Ovary (tissue), 9 donors: ENCODE measurements around the gene BIN2. TPM values are rescaled to one million over a fixed set of nuclear protein-coding genes. Genes with fewer than 3 reads are reported as not detected.

Source experiments
- DNase-seq, 5 donors: peaks; one replicate each; pipeline ENCODE4 v3.0.0-alpha.2; 2019 to 2020
- H3K27ac ChIP-seq, 2 donors: fragments of 200-600 bp; one replicate each; pipeline versions ENCODE4 v1.5.1 to v1.8.0; 2019 to 2022
- H3K27me3 ChIP-seq: fragments of 200-600 bp; one replicate; pipeline ENCODE4 v1.8.0; 2022
- H3K36me3 ChIP-seq: fragments of 200-600 bp; sonication (generic); one replicate; pipeline ENCODE4 v1.5.1; 2019
- H3K4me1 ChIP-seq: one replicate; pipeline ENCODE4 v1.8.1; 2013; ENCODE audit warnings: mild to moderate bottlenecking, moderate library complexity; ENCODE audit not compliant: insufficient read depth
- H3K4me3 ChIP-seq: fragments of 200-600 bp; sonication (generic); one replicate; pipeline ENCODE4 v1.5.1; 2017
- H3K9me3 ChIP-seq, 2 donors: fragments of 200-600 bp in 1 of 2; sonication (generic) in 1 of 2; one replicate each; pipeline versions ENCODE4 v1.5.1 to v1.8.1; 2013 to 2019; ENCODE audit warnings: mild to moderate bottlenecking in 1 of 2, moderate library complexity in 1 of 2
- CTCF ChIP-seq, 3 donors: fragments of 450-650 bp in 2 of 3; fragments of 200-600 bp in 1 of 3; IDR thresholded peaks; one replicate each; pipeline versions ENCODE4 v1.5.1 to v1.8.0; 2016 to 2022; ENCODE audit warnings: antibody characterized with exemption in 3 of 3, mild to moderate bottlenecking in 1 of 3
- EP300 ChIP-seq: sonication (generic); formaldehyde crosslinking; IDR thresholded peaks from one replicate; pipeline ENCODE4 v1.6.1; 2017; ENCODE audit warnings: antibody characterized with exemption
- POLR2A ChIP-seq: fragments of 450-650 bp; IDR thresholded peaks from one replicate; pipeline ENCODE4 v1.6.1; 2017; ENCODE audit warnings: antibody characterized with exemption, mild to moderate bottlenecking, moderate library complexity
- WGBS, 3 donors: extraction: QIAGEN DNeasy Blood & Tissue Kit in 1 of 3; methylation state at CpG; one replicate each; pipeline versions ENCODE4 v1.1.5 to v1.1.7; 2013 to 2017; 5-methylcytosine and 5-hydroxymethylcytosine counted together
- intact Hi-C, 4 donors: fragments of 100-400 bp; cut with DNase I; formaldehyde crosslinking; loops; one replicate each; pipeline versions ENCODE4 v1.11.0 to v1.15.1; 2022 to 2023
- polyA plus RNA-seq, 2 donors: library from polyadenylated mRNA; stranded (reverse); fragments of 200-250 nt in 1 of 2; fragments of 350-450 nt in 1 of 2; fragmentation: Illumina TruSeq in 1 of 2; extraction: RNeasy Lipid Tissue Mini Kit (QIAGEN cat#74804) in 1 of 2; gene quantifications; one replicate each; pipeline ENCODE4 v1.2.3, GENCODE V29; 2013 to 2014
- total RNA-seq, 7 donors: library from RNA; depleted of rRNA in 2 of 7; stranded (reverse); fragments of >200 nt in 2 of 7; fragmentation: NEBNext Ultra II Directional in 3 of 7; extraction: Animal tissue kit (Norgen Biotek cat#: 25700) in 3 of 7; gene quantifications; one replicate each; pipeline versions ENCODE4 v1.1.0 to v1.2.4, GENCODE V29; 2016 to 2023
- donor health status: DM: no; HTN: no; CAD: no; lungs with moderate emphysema.
- donor health status: DM: no; HTN: no; CAD: no.
- donor health status: Bipolar disorder and iron deficiency.
- donor health status: DM: yes; HTN: yes; CAD: no.
- donor health status: DM: no; HTN: no; CAD: no.
- donor health status: DM: yes; HTN: yes; CAD: no.

Gene BIN2
- total and polyA plus RNA-seq, 9 donors: 1.1 to 7.6 (median 1.5) TPM

GRCh38 chr12:51247523-51248206 is 76.3 kb downstream of the BIN2 start:
- 64 to 68% (median 65%) methylated on average over 14 of the region's 14 CpGs for WGBS, 3 donors
- Histone ChIP-seq H3K4me1 (peaks cover 4% of the 10 kb centered on the region), H3K27ac (no peak overlapping the region), H3K4me3 (no peak overlapping the region), H3K9me3 (no peaks in the 10 kb centered on the region), H3K27me3 (no peaks in the 10 kb centered on the region), H3K36me3 (no peaks in the 10 kb centered on the region)
- DNase-seq: no peak
- intact Hi-C loops: no loop called here
- no peak for TF ChIP-seq POLR2A
- TF ChIP-seq CTCF (IDR thresholded peaks at IDR 0.05): no peak
- no peak for TF ChIP-seq EP300

GRCh38 chr12:51246254-51246853 is 77.6 kb downstream of the BIN2 start:
- no peaks in the 10 kb centered on the region for H3K36me3 ChIP-seq
- 33 to 41% (median 40%) methylated on average over 7 of the region's 7 CpGs for WGBS, 3 donors
- no peak overlapping the region for H3K27ac ChIP-seq
- peaks cover 4% of the 10 kb centered on the region for H3K4me1 ChIP-seq
- intact Hi-C loops: no loop called here
- no peak for DNase-seq
- TF ChIP-seq CTCF (IDR thresholded peaks at IDR 0.05) (no peak), POLR2A (no peak), EP300 (no peak)
- no peaks in the 10 kb centered on the region for H3K9me3 ChIP-seq
- no peak overlapping the region for H3K4me3 ChIP-seq
- H3K27me3 ChIP-seq: no peaks in the 10 kb centered on the region

GRCh38 chr12:51245476-51246253 is 78.3 kb downstream of the BIN2 start:
- peaks cover 4% of the 10 kb centered on the region for H3K4me1 ChIP-seq
- no peaks in the 10 kb centered on the region for H3K36me3 ChIP-seq
- TF ChIP-seq POLR2A: no peak
- H3K9me3 ChIP-seq: no peaks in the 10 kb centered on the region
- H3K27ac ChIP-seq: no peak overlapping the region
- no peaks in the 10 kb centered on the region for H3K27me3 ChIP-seq
- intact Hi-C loops: no loop called here
- no peak overlapping the region for H3K4me3 ChIP-seq
- DNase-seq: no peak
- WGBS, 3 donors: 93 to 94% (median 93%) methylated on average over 11 of the region's 11 CpGs

GRCh38 chr12:51244269-51244668 is 79.7 kb downstream of the BIN2 start:
- WGBS, 3 donors: 55 to 83% (median 81%) methylated on average over 4 of the region's 4 CpGs
- no peak overlapping the region for H3K4me3 ChIP-seq
- H3K27me3 ChIP-seq: no peaks in the 10 kb centered on the region
- no peak for DNase-seq
- H3K4me1 ChIP-seq: peaks cover 6% of the 10 kb centered on the region
- no peak overlapping the region for H3K27ac ChIP-seq
- H3K36me3 ChIP-seq: no peaks in the 10 kb centered on the region
- intact Hi-C loops: no loop called here
- no peaks in the 10 kb centered on the region for H3K9me3 ChIP-seq
- no peak for TF ChIP-seq POLR2A
- no peak for TF ChIP-seq CTCF (IDR thresholded peaks at IDR 0.05)
- no peak for TF ChIP-seq EP300
